HUES64 (cell line): Measurements from ENCODE around the gene ZNF174.

ENCODE experiments used
- H3K27ac ChIP-seq: 2 replicates; pipeline ENCODE4 v1.7.0; 2013; ENCODE audit warnings: low read depth, low read length, inconsistent platforms
- H3K27me3 ChIP-seq: 2 replicates; pipeline ENCODE4 v1.6.1; 2013; ENCODE audit warnings: mild to moderate bottlenecking, low read length; ENCODE audit not compliant: insufficient read depth
- H3K36me3 ChIP-seq: 2 replicates; pipeline ENCODE4 v1.6.1; 2013; ENCODE audit warnings: mild to moderate bottlenecking, low read length; ENCODE audit not compliant: insufficient read depth
- H3K4me1 ChIP-seq: 2 replicates; pipeline ENCODE4 v1.6.1; 2013; ENCODE audit warnings: mild to moderate bottlenecking, low read length, moderate library complexity; ENCODE audit not compliant: insufficient read depth
- H3K4me3 ChIP-seq: 2 replicates; pipeline ENCODE4 v1.5.1; 2013; ENCODE audit warnings: mild to moderate bottlenecking, low read length, moderate library complexity
- H3K9ac ChIP-seq: 2 replicates; pipeline ENCODE4 v1.6.1; 2013; ENCODE audit warnings: mild to moderate bottlenecking, low read depth, low read length
- H3K9me3 ChIP-seq: 2 replicates; pipeline ENCODE4 v1.6.1; 2013; ENCODE audit warnings: low read depth, low read length; ENCODE audit not compliant: insufficient read depth
- WGBS: fragments of 150-250, 120-280 bp; methylation state at CpG from one replicate; pipeline ENCODE4 v1.1.7; 2013; ENCODE audit warnings: missing lambda C conversion rate; 5-methylcytosine and 5-hydroxymethylcytosine counted together

ZNF174 gene

GRCh38 chr16:3388325-3388724, 12.7 kb upstream of the ZNF174 start:
- Histone ChIP-seq H3K36me3 (peaks cover 72% of the 10 kb centered on the region), H3K9ac (no peak overlapping the region), H3K27me3 (no peaks in the 10 kb centered on the region), H3K4me3 (no peak overlapping the region), H3K4me1 (no peaks in the 10 kb centered on the region), H3K9me3 (peaks cover 28% of the 10 kb centered on the region), H3K27ac (no peak overlapping the region)
- WGBS, result 97% methylated on average over 6 of the region's 6 CpGs

GRCh38 chr16:3389663-3390338, 11.2 kb upstream of the ZNF174 start:
- H3K9ac ChIP-seq, result no peak overlapping the region
- H3K36me3 ChIP-seq, result peaks cover 72% of the 10 kb centered on the region
- H3K27ac ChIP-seq, result no peak overlapping the region
- H3K4me3 ChIP-seq, result no peak overlapping the region
- 90% methylated on average over 9 of the region's 9 CpGs for WGBS
- no peaks in the 10 kb centered on the region for H3K27me3 ChIP-seq
- peaks cover 13% of the 10 kb centered on the region for H3K9me3 ChIP-seq
- H3K4me1 ChIP-seq, result no peaks in the 10 kb centered on the region

- Histone ChIP-seq H3K36me3 (peaks cover 54% of the 10 kb centered on the region), H3K4me1 (no peaks in the 10 kb centered on the region), H3K4me3 (peak overlapping the region; percentile 90), H3K9me3 (peaks cover 20% of the 10 kb centered on the region; the same call in 1 of the 2 replicates), H3K27me3 (no peaks in the 10 kb centered on the region), H3K27ac (peak overlapping the region; percentile 75), H3K9ac (peak overlapping the region; percentile 87)
- WGBS, result under 1% methylated on average over 18 of the region's 18 CpGs
Observed at GRCh38 chr16:3400446-3400778, 603 bp upstream of the ZNF174 start.

GRCh38 chr16:3401719-3402397, 843 bp downstream of the ZNF174 start:
- 26% methylated on average over 17 of the region's 17 CpGs for WGBS

GRCh38 chr16:3408561-3409197, 7.7 kb downstream of the ZNF174 start:
- Histone ChIP-seq H3K27ac (no peak overlapping the region), H3K4me1 (no peaks in the 10 kb centered on the region), H3K9me3 (peaks cover 83% of the 10 kb centered on the region), H3K9ac (no peak overlapping the region), H3K27me3 (no peaks in the 10 kb centered on the region), H3K4me3 (no peak overlapping the region), H3K36me3 (peaks cover 61% of the 10 kb centered on the region)
- 95% methylated on average over 12 of the region's 12 CpGs for WGBS

More at GRCh38 chr16:3401719-3402397, 843 bp downstream of the ZNF174 start:
- Histone ChIP-seq H3K9me3 (peaks cover 33% of the 10 kb centered on the region), H3K9ac (peak overlapping the region; percentile 71), H3K4me3 (peak overlapping the region; percentile 90), H3K36me3 (peaks cover 54% of the 10 kb centered on the region), H3K27me3 (no peaks in the 10 kb centered on the region), H3K27ac (no peak overlapping the region; the same call in 1 of the 2 replicates), H3K4me1 (no peaks in the 10 kb centered on the region)

GRCh38 chr16:3413730-3414379, 12.8 kb downstream of the ZNF174 start:
- Histone ChIP-seq H3K27me3 (no peaks in the 10 kb centered on the region), H3K36me3 (peaks cover 10% of the 10 kb centered on the region), H3K4me1 (no peaks in the 10 kb centered on the region), H3K9ac (no peak overlapping the region), H3K4me3 (no peak overlapping the region), H3K9me3 (peaks cover 55% of the 10 kb centered on the region), H3K27ac (no peak overlapping the region)
- WGBS, result 91% methylated on average over 29 of the region's 29 CpGs

- Histone ChIP-seq H3K9ac (no peak overlapping the region), H3K4me1 (no peaks in the 10 kb centered on the region), H3K9me3 (no peaks in the 10 kb centered on the region), H3K4me3 (no peak overlapping the region), H3K36me3 (peaks cover 5% of the 10 kb centered on the region; the same call in 1 of the 2 replicates), H3K27me3 (no peaks in the 10 kb centered on the region), H3K27ac (no peak overlapping the region)
- 96% methylated on average over 26 of the region's 26 CpGs for WGBS
Observed at GRCh38 chr16:3431779-3432219, 30.8 kb downstream of the ZNF174 start.

- Histone ChIP-seq H3K4me1 (no peaks in the 10 kb centered on the region), H3K9me3 (peaks cover under 1% of the 10 kb centered on the region; the same call in 1 of the 2 replicates), H3K27me3 (no peaks in the 10 kb centered on the region), H3K36me3 (peaks cover 14% of the 10 kb centered on the region), H3K4me3 (no peak overlapping the region), H3K27ac (no peak overlapping the region), H3K9ac (no peak overlapping the region)
Observed at GRCh38 chr16:3434373-3434772, 33.4 kb downstream of the ZNF174 start.

- peaks cover 26% of the 10 kb centered on the region for H3K36me3 ChIP-seq
- H3K27ac ChIP-seq, result no peak overlapping the region
- 90% methylated on average over 3 of the region's 4 CpGs for WGBS
- no peak overlapping the region for H3K4me3 ChIP-seq
- H3K27me3 ChIP-seq, result no peaks in the 10 kb centered on the region
- H3K9me3 ChIP-seq, result peaks cover 9% of the 10 kb centered on the region; the same call in 1 of the 2 replicates
- no peak overlapping the region for H3K9ac ChIP-seq
- no peaks in the 10 kb centered on the region for H3K4me1 ChIP-seq
Observed at GRCh38 chr16:3439637-3440036, 38.6 kb downstream of the ZNF174 start.

GRCh38 chr16:3443108-3444031, 42.4 kb downstream of the ZNF174 start, which contains the start of the genes NAA60 and ZNF597:
Gene NAA60 (plus strand): TSS chr16:3443680. CDS start chr16:3476228, 32,548 bp downstream.
Gene ZNF597 (minus strand): TSS chr16:3443504. CDS start chr16:3443153, 351 bp downstream.
- Histone ChIP-seq H3K9ac (peak within 1 kb of the TSS; percentile 64), H3K27ac (no peak within 1 kb of the TSS; the same call in 1 of the 2 replicates), H3K36me3 (peaks cover 21% of the 10 kb centered on the region), H3K27me3 (no peaks in the 10 kb centered on the region), H3K9me3 (peaks cover 9% of the 10 kb centered on the region; the same call in 1 of the 2 replicates), H3K4me3 (peak within 1 kb of the TSS; percentile 74), H3K4me1 (no peaks in the 10 kb centered on the region)
- 58% methylated on average over 61 of the region's 61 CpGs for WGBS
